Measurements from ENCODE around the gene PRKCE. TPM values are rescaled to one million over a fixed set of nuclear protein-coding genes. Genes with fewer than 3 reads are reported as not detected.

The PRKCE gene
- total RNA-seq, 1 experiment from 2014 or later, result 4.4 TPM

GRCh38 chr2:46091961-46092667, 440.6 kb downstream of the PRKCE start:
- Histone ChIP-seq H3K27me3 (replicated peaks; ENCODE audit: control insufficient read depth, insufficient read depth, low read length) (no peaks in the 10 kb centered on the region), H3K4me1 (no peaks in the 10 kb centered on the region), H3K9me3 (0 out of 2 replicates have a peak, but pooled peaks cover 3% of the 10 kb centered on the region), H3K36me3 (ENCODE audit: control insufficient read depth, insufficient read depth, low read length) (no peaks in the 10 kb centered on the region), H3K4me3 (ENCODE audit: low read depth, low read length) (no peak overlapping the region)
- H3K27me3 Mint-ChIP-seq (ENCODE audit: insufficient read depth, unreplicated experiment), result no peaks in the 10 kb centered on the region
- BruUV-seq (replicated peaks), result no TSS peak
- no peaks in the 10 kb centered on the region for H3K4me1 Mint-ChIP-seq (ENCODE audit: low read depth, unreplicated experiment)
- ChIA-PET CTCF (interaction anchor here (1.3 kb wide), 1 partner anchor 202 kb away, joined by 3 read pairs; no protein-coding TSS in a partner anchor), POLR2A (no interaction called here)
- no peaks in the 10 kb centered on the region for H3K36me3 Mint-ChIP-seq (ENCODE audit: insufficient read depth, unreplicated experiment)
- intact Hi-C loops (cut with micrococcal nuclease; ENCODE audit: unreplicated experiment), result loop anchor here (5.0 kb wide), 1 partner anchor 80 kb away; no protein-coding TSS in a partner anchor
- no peak overlapping the region for H3K27ac Mint-ChIP-seq (ENCODE audit: unreplicated experiment)
- no peak for DNase-seq
- no peak for TF ChIP-seq CTCF (IDR thresholded peaks at IDR 0.05; ENCODE audit: insufficient read depth in 1 of 2, low read depth in 1 of 2, low read length in 1 of 2, severe bottlenecking in 1 of 2, unreplicated experiment in 1 of 2)
- H3K4me3 Mint-ChIP-seq (ENCODE audit: unreplicated experiment), result no peak overlapping the region
- peaks cover 12% of the 10 kb centered on the region for H3K9me3 Mint-ChIP-seq (ENCODE audit: unreplicated experiment)

DNA sequence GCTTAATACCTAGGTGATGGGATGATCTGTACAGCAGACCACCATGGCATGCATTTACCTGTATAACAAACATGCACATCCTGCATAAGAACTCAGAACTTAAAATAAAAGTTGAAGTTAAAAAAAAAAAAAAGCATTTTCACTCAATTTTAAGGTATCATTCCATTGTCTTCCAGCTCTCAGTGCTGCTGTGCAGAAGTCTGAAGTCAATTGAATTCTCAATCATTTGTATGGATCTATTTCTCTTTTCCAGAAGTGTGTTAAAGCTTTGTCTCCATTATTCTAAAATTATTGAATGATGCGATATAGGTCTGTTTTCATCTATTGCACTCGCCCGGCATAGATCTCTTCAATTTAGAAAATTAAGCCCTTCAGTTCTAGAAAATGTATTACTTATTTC, 443.2 kb downstream of the PRKCE start:
- no peak for DNase-seq
- Histone ChIP-seq H3K9me3 (0 out of 2 replicates have a peak, but pooled peaks cover 3% of the 10 kb centered on the region), H3K36me3 (ENCODE audit: control insufficient read depth, insufficient read depth, low read length) (no peaks in the 10 kb centered on the region), H3K4me1 (no peaks in the 10 kb centered on the region), H3K27me3 (replicated peaks; ENCODE audit: control insufficient read depth, insufficient read depth, low read length) (no peaks in the 10 kb centered on the region), H3K4me3 (ENCODE audit: low read depth, low read length) (no peak overlapping the region)
- Mint-ChIP-seq H3K36me3 (ENCODE audit: insufficient read depth, unreplicated experiment) (no peaks in the 10 kb centered on the region), H3K9me3 (ENCODE audit: unreplicated experiment) (peaks cover 12% of the 10 kb centered on the region), H3K27ac (ENCODE audit: unreplicated experiment) (no peak overlapping the region), H3K4me1 (ENCODE audit: low read depth, unreplicated experiment) (no peaks in the 10 kb centered on the region), H3K4me3 (ENCODE audit: unreplicated experiment) (no peak overlapping the region), H3K27me3 (ENCODE audit: insufficient read depth, unreplicated experiment) (no peaks in the 10 kb centered on the region)
- POLR2A ChIA-PET, result no interaction called here
- BruUV-seq (replicated peaks), result no TSS peak
- intact Hi-C loops (cut with micrococcal nuclease; ENCODE audit: unreplicated experiment), result loop anchor here (5.0 kb wide), 1 partner anchor 78 kb away; no protein-coding TSS in a partner anchor
- CTCF ChIA-PET, result no interaction called here
- no peak for TF ChIP-seq CTCF (IDR thresholded peaks at IDR 0.05; ENCODE audit: insufficient read depth in 1 of 2, low read depth in 1 of 2, low read length in 1 of 2, severe bottlenecking in 1 of 2, unreplicated experiment in 1 of 2)

DNA sequence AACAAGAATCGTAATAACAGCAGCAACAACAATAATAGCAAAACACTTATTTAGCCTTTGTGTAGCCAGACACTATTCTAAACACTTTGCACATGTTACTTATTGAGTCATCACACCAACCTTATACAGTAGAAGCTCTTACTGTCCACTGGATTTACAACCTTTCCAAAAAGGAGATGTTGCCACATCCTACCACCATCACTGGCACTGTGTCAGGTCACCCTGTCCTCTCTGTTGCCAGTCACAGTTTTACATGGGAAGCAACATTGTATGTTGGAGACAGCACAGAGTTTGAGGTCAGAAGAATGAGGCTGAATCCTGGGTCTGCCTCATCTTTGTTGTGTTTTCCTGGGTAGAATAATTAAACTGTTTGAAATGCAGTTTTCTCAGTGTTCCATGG, 444.4 kb downstream of the PRKCE start:
- H3K9me3 ChIP-seq, result 0 out of 2 replicates have a peak, but pooled peaks cover 3% of the 10 kb centered on the region
- H3K27me3 ChIP-seq (replicated peaks; ENCODE audit: control insufficient read depth, insufficient read depth, low read length), result no peaks in the 10 kb centered on the region
- H3K27ac Mint-ChIP-seq (ENCODE audit: unreplicated experiment), result no peak overlapping the region
- intact Hi-C loops (cut with micrococcal nuclease; ENCODE audit: unreplicated experiment), result no loop called here
- H3K4me3 ChIP-seq (ENCODE audit: low read depth, low read length), result no peak overlapping the region
- ChIA-PET POLR2A (no interaction called here), CTCF (no interaction called here)
- no peaks in the 10 kb centered on the region for H3K4me1 Mint-ChIP-seq (ENCODE audit: low read depth, unreplicated experiment)
- DNase-seq, result no peak
- H3K9me3 Mint-ChIP-seq (ENCODE audit: unreplicated experiment), result peaks cover 12% of the 10 kb centered on the region
- BruUV-seq (replicated peaks), result no TSS peak
- no peaks in the 10 kb centered on the region for H3K36me3 Mint-ChIP-seq (ENCODE audit: insufficient read depth, unreplicated experiment)
- no peaks in the 10 kb centered on the region for H3K4me1 ChIP-seq
- no peaks in the 10 kb centered on the region for H3K36me3 ChIP-seq (ENCODE audit: control insufficient read depth, insufficient read depth, low read length)
- H3K4me3 Mint-ChIP-seq (ENCODE audit: unreplicated experiment), result no peak overlapping the region
- no peaks in the 10 kb centered on the region for H3K27me3 Mint-ChIP-seq (ENCODE audit: insufficient read depth, unreplicated experiment)
- no peak for TF ChIP-seq CTCF (IDR thresholded peaks at IDR 0.05; ENCODE audit: insufficient read depth in 1 of 2, low read depth in 1 of 2, low read length in 1 of 2, severe bottlenecking in 1 of 2, unreplicated experiment in 1 of 2)

Data from Caco-2 (cell line).